Muscle layer of colon (tissue), 2 donors: Measurements from ENCODE around the gene TMC6.
"Not testable (repeated sequence)": the region's sequence is repeated elsewhere in the genome, so short reads cannot be mapped to it uniquely, and the experiment has no call there.

Experiments
- H3K27ac ChIP-seq: one replicate; pipeline ENCODE4 v1.7.0; 2013; ENCODE audit warnings: low read depth, mild to moderate bottlenecking, low read length, moderate library complexity
- H3K27me3 ChIP-seq, 2 donors: one replicate each; pipeline ENCODE4 v1.7.0; 2013; ENCODE audit warnings: low read length in 2 of 2, mild to moderate bottlenecking in 2 of 2; ENCODE audit not compliant: insufficient read depth in 2 of 2, control insufficient read depth in 1 of 2
- H3K36me3 ChIP-seq: one replicate; pipeline ENCODE4 v1.7.0; 2013; ENCODE audit warnings: mild to moderate bottlenecking, low read length; ENCODE audit not compliant: insufficient read depth
- H3K4me1 ChIP-seq: one replicate; pipeline ENCODE4 v1.7.0; 2013; ENCODE audit warnings: mild to moderate bottlenecking, low read length; ENCODE audit not compliant: insufficient read depth
- H3K4me3 ChIP-seq, 2 donors: one replicate each; pipeline ENCODE4 v1.7.0; 2013; ENCODE audit warnings: low read length in 2 of 2, low read depth in 1 of 2, mild to moderate bottlenecking in 1 of 2, moderate library complexity in 1 of 2
- H3K9ac ChIP-seq: one replicate; pipeline ENCODE4 v1.7.0; 2013; ENCODE audit warnings: low read length
- H3K9me3 ChIP-seq: one replicate; pipeline ENCODE4 v1.7.0; 2013; ENCODE audit warnings: mild to moderate bottlenecking, low read length
- donor health status: abdominal sarcoma.
- donor health status: Adenocarcinoma of cecum.

The TMC6 gene

DNA sequence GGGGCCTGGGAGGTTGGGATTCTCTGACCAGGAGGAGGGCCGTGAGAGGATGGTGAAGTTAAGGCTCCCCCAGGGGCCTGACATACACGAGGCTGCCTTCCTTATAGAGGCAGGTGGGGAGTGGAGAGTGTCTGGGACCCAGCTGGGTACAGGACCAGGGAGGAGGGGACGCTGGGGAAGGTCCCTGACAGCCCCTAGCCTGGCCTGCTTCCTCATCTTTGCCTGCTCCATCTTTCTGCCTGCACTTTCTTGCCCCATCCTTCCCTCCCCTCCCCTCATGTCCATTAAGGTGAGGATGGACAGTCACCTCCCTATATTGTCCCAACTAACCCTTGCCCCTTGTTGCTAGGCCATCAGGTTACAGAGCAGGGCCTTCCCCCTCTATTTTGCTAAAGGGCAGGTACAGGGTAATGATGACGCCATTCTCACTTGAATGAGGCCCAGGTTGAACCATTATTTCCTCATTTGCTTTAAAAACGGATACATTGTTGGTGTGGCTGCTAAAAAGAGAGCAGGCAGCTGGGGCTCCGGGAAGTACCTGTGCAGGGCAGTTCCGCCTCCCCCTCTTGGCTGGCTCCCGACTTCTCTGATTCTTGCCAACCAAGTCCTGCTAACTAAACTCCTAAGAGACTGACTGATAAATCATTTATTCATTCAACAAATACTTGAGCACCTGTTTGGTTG lies 18.9 kb upstream of the TMC6 start:
- Histone ChIP-seq H3K27ac (no peak overlapping the region), H3K27me3 (no peaks in the 10 kb centered on the region), H3K9ac (no peak overlapping the region), H3K9me3 (no peaks in the 10 kb centered on the region), H3K36me3 (no peaks in the 10 kb centered on the region), H3K4me1 (peaks cover 24% of the 10 kb centered on the region), H3K4me3 (no peak overlapping the region)

- Histone ChIP-seq H3K27ac (no peak overlapping the region), H3K4me3 (no peak overlapping the region), H3K36me3 (no peaks in the 10 kb centered on the region), H3K4me1 (peaks cover 24% of the 10 kb centered on the region), H3K27me3 (no peaks in the 10 kb centered on the region), H3K9ac (no peak overlapping the region), H3K9me3 (no peaks in the 10 kb centered on the region)
These were observed 18.3 kb upstream of the TMC6 start for GRCh38 chr17:78146881-78147280.

- no peaks in the 10 kb centered on the region for H3K27me3 ChIP-seq
- no peak overlapping the region for H3K4me3 ChIP-seq
- no peak overlapping the region for H3K27ac ChIP-seq
- no peaks in the 10 kb centered on the region for H3K36me3 ChIP-seq
- H3K9ac ChIP-seq: no peak overlapping the region
- peaks cover 24% of the 10 kb centered on the region for H3K4me1 ChIP-seq
- no peaks in the 10 kb centered on the region for H3K9me3 ChIP-seq
These were observed 17.9 kb upstream of the TMC6 start for GRCh38 chr17:78146471-78146869.

- Histone ChIP-seq H3K9me3 (no peaks in the 10 kb centered on the region), H3K4me1 (peaks cover 24% of the 10 kb centered on the region), H3K4me3 (no peak overlapping the region), H3K27me3 (no peaks in the 10 kb centered on the region), H3K27ac (no peak overlapping the region), H3K9ac (no peak overlapping the region), H3K36me3 (no peaks in the 10 kb centered on the region)
These were observed 16.4 kb upstream of the TMC6 start for GRCh38 chr17:78144736-78145641.

DNA sequence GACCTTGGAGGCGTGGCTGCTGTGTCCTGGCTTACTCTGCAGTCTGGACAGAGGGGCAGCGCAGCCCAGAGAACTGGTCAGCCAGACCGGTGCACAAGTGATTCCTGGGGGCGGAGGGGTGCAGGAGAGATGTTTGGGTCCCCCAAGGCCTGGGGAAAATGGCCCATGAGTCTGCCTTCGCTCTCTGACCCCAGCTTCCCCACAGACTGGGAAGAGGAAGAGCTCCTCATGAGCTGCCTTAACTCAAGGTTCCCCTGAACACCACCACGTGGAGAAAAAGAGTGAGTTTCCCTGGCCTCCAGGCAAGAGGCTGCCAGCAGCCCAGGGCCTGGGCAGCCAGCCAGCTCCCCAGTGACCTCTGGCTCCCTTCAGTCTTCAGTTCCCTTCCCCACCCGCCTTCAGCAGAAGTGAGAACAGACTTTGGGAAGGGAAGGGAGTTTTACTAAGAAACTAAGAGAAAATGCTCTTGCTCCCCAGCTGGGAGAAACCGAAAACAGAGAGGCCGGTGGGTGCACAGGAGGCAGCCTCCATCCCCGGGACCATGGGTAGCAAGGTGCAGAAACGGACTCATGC lies 15.7 kb upstream of the TMC6 start:
- Histone ChIP-seq H3K27ac (no peak overlapping the region), H3K27me3 (no peaks in the 10 kb centered on the region), H3K9ac (no peak overlapping the region), H3K4me1 (peaks cover 24% of the 10 kb centered on the region), H3K36me3 (no peaks in the 10 kb centered on the region), H3K4me3 (no peak overlapping the region), H3K9me3 (no peaks in the 10 kb centered on the region)

DNA sequence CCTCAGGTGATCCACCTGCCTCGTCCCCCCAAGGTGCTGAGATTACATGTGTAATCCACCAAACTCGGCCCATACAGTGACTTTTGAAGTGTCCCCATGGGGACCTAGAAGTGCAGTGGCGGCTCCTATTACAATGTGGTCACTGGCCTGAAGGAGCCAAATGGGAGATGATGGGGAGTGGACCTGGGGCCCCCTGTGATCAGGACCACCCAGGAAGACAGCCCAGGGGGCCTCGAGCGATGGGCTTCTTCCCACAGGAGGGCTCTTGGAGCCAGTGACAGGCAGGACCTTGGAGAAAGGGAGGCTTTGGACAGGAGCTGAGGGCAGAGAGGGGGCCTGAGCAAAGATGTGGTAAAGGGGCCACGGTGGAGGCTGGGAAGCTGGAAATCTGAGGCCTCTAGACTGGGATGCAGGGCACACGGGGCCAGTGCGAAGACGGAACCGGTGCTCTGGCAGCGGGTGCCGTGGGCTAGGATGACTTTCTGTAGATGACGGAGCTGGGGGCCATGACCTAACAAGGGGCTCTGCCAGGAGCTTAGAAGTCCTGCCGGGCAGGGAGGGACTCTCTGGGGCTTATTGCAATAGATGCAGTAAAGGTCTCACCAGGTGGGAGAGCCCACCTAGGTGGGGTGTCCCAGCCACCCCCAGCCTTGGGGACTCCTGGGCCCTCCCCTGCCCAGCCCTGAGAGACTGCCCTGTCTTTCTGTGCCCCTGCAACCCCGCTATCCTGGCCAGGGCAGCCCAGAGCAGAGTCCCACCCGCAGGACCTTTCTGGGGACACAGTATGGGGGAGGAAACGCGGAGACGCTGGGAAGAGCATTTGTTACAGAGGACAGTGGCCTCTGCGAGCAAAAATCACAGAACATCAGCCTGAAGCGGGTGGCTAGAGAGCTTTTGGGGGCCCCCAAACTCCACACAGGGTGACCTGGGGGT lies 14.9 kb upstream of the TMC6 start:
- Histone ChIP-seq H3K27me3 (no peaks in the 10 kb centered on the region), H3K27ac (no peak overlapping the region), H3K4me1 (peaks cover 24% of the 10 kb centered on the region), H3K9ac (no peak overlapping the region), H3K9me3 (no peaks in the 10 kb centered on the region), H3K4me3 (no peak overlapping the region), H3K36me3 (no peaks in the 10 kb centered on the region)

DNA sequence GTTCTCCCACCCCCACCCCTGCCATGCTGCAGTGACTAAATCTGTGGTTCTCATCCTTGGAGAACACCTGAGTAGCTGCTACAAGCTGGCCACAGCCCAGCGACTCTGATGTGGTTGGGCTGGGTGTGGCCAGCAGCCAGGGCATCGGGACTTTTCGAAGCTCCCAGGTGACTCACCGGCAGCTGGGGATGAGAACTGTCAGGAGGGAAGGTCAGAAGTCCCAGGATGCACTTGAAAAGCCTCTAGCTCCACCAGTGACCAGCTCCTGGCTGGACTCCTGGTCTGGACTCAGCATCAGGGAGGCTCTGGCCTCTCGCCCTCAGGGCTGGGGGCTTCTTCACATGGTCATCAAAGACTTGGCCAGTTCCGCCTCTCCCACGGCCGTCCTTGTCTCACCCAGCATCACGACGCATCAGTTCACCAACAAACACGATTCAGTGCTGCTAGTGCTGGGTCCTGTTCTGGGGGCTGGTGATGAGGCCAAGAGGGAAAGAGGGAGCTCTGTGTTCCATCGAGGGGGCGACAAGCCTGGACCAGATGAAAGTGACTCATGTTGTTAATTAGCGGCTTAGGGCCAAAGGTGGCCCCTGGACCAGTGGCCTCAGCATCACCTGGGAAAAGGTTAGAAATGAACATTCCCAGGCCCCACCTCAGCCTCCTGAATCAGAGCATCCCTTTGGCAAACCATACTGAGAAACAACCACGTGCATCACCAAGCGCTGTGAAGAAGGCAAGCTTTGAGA lies 13.7 kb upstream of the TMC6 start:
- H3K9ac ChIP-seq: no peak overlapping the region
- H3K27me3 ChIP-seq: no peaks in the 10 kb centered on the region
- H3K4me1 ChIP-seq: peaks cover 24% of the 10 kb centered on the region

DNA sequence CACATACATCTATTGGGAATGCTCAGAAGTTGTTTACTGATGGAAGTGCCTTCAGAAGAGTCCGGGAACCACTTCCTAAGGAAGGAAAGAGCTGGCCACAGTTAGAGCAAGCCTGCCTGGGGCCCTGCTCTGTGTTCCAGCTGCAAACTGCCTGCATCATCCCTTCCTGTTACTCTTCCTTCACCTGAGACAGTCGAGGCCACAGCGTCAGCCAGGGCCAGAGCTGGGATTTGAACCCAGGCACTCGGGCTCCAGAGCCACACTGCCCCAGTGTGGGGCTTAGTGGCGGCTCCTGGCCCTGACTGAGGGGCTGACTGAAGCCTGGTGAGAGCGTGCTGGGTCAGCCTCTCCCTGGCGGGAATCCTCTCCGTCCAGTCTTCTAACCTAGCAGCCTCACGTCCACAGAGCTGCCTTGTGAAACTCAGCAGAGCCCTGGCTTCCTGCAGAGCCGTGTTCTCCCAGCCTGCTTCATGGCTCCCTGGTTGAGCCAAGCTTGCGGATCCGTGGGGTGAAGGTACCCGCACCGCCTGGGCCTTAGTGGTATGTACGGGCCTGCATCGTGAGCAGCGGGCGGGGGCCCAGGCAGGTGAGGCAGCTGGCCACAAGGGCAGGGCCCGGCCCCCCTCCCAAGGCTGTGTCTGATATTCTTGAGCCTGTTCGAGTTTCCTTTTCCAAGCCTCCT lies 13.0 kb upstream of the TMC6 start:
- Histone ChIP-seq H3K27me3 (no peaks in the 10 kb centered on the region), H3K4me3 (no peak overlapping the region), H3K27ac (no peak overlapping the region), H3K36me3 (no peaks in the 10 kb centered on the region), H3K9me3 (no peaks in the 10 kb centered on the region), H3K4me1 (peaks cover 24% of the 10 kb centered on the region), H3K9ac (no peak overlapping the region)

More for the DNA sequence above, 13.7 kb upstream of the TMC6 start:
- Histone ChIP-seq H3K9me3 (no peaks in the 10 kb centered on the region), H3K27ac (no peak overlapping the region), H3K4me3 (no peak overlapping the region), H3K36me3 (no peaks in the 10 kb centered on the region)

GRCh38 chr17:78140169-78141051 lies 11.9 kb upstream of the TMC6 start:
- Histone ChIP-seq H3K27me3 (no peaks in the 10 kb centered on the region), H3K9ac (no peak overlapping the region), H3K27ac (no peak overlapping the region), H3K36me3 (no peaks in the 10 kb centered on the region), H3K4me3 (no peak overlapping the region), H3K9me3 (no peaks in the 10 kb centered on the region), H3K4me1 (peaks cover 19% of the 10 kb centered on the region)

- H3K27ac ChIP-seq: not testable (repeated sequence)
These were observed 11.3 kb upstream of the TMC6 start for GRCh38 chr17:78139861-78140168.

More at GRCh38 chr17:78139861-78140168, 11.3 kb upstream of the TMC6 start:
- not testable (repeated sequence) for H3K9ac ChIP-seq, H3K9me3 ChIP-seq, H3K4me3 ChIP-seq, H3K36me3 ChIP-seq, H3K27me3 ChIP-seq
- peaks cover 13% of the 10 kb centered on the region for H3K4me1 ChIP-seq
